Endothelial cell of umbilical vein (primary cell): ENCODE data around the gene CFLAR. TPM values are rescaled to one million over a fixed set of nuclear protein-coding genes. Genes with fewer than 3 reads are reported as not detected.
A peak's percentile ranks its signal among the peaks of the same experiment; 100 is the strongest.

Experiments
- BruUV-seq: library from RNA; stranded (reverse); fragments of 400-500 nt; replicated peaks from 2 replicates; lab custom pipeline; 2021; lab: Mats Ljungman, UMichigan
- CTCF ChIA-PET: fragments of 300-600, 350-600 bp; sonication (Branson Sonifier 250); formaldehyde crosslinking; loops from one replicate; lab custom pipeline; 2021; ENCODE audit warnings: antibody characterized with exemption, inconsistent platforms; lab: Charles Lee
- POLR2A ChIA-PET: fragments of 300-600, 350-600 bp; sonication (Branson Sonifier 250); formaldehyde crosslinking; loops from one replicate; lab custom pipeline; 2021; ENCODE audit warnings: antibody characterized with exemption, inconsistent platforms; lab: Charles Lee
- DNase-seq: peaks from one replicate; pipeline ENCODE4 v3.0.0-alpha.2; 2011; ENCODE audit warnings: low read depth, low spot score
- FAIRE-seq: peaks from 2 replicates; lab custom pipeline; 2011; peaks lifted over from hg19 to GRCh38; lab: Jason Lieb, UNC
- H2AFZ ChIP-seq: 2 replicates; pipeline ENCODE4 v1.6.0; 2012; ENCODE audit warnings: low read depth, low read length, control low read depth, inconsistent platforms
- H3K27ac ChIP-seq: 2 replicates; pipeline ENCODE4 v1.5.1; 2011; ENCODE audit warnings: low read depth, mild to moderate bottlenecking, control low read depth, low read length, moderate library complexity; ENCODE audit not compliant: insufficient read depth
- H3K27me3 ChIP-seq, 2 experiments: 2 replicates each; pipeline versions ENCODE4 v1.6.0 to v1.6.1; 2011; ENCODE audit warnings: low read length in 2 of 2, mixed read lengths in 1 of 2; ENCODE audit not compliant: control insufficient read depth in 2 of 2, insufficient read depth in 2 of 2
- H3K36me3 ChIP-seq, 2 experiments: 2 replicates in 1 of 2; 3 replicates in 1 of 2; pipeline ENCODE4 v1.5.1; 2011; ENCODE audit warnings: low read length in 2 of 2, mild to moderate bottlenecking in 1 of 2, moderate library complexity in 1 of 2; ENCODE audit not compliant: control insufficient read depth in 2 of 2, insufficient read depth in 2 of 2; ENCODE audit errors: extremely low read depth in 1 of 2
- H3K4me1 ChIP-seq: 3 replicates; pipeline ENCODE4 v1.5.1; 2011; ENCODE audit warnings: mild to moderate bottlenecking, low read length; ENCODE audit not compliant: control insufficient read depth, insufficient read depth; ENCODE audit errors: extremely low read depth
- H3K4me2 ChIP-seq: 2 replicates; pipeline ENCODE4 v1.6.1; 2011; ENCODE audit warnings: low read length, control low read depth, mixed read lengths; ENCODE audit not compliant: insufficient read depth
- H3K4me3 ChIP-seq, 3 experiments: fragments of 200-600 bp in 1 of 3; sonication (generic), shearing (Covaris generic) in 1 of 3; replicated peaks in 1 of 3; 2 replicates each; pipeline ENCODE4 v1.5.1; 2011 to 2016; ENCODE audit warnings: control low read depth in 3 of 3, low read length in 3 of 3, mild to moderate bottlenecking in 2 of 3, inconsistent platforms in 1 of 3, low read depth in 1 of 3, moderate library complexity in 1 of 3; ENCODE audit not compliant: insufficient read depth in 1 of 3
- H3K79me2 ChIP-seq: 2 replicates; pipeline ENCODE4 v1.6.0; 2012; ENCODE audit warnings: low read length, inconsistent platforms; ENCODE audit not compliant: control insufficient read depth, insufficient read depth
- H3K9ac ChIP-seq: replicated peaks from 2 replicates; pipeline ENCODE3; 2011; ENCODE audit warnings: low read length, control low read depth; ENCODE audit not compliant: insufficient read depth; ENCODE audit errors: extremely low read depth
- H3K9me1 ChIP-seq: replicated peaks from 3 replicates; pipeline ENCODE4 v1.6.0; 2011; ENCODE audit warnings: mild to moderate bottlenecking, low read length; ENCODE audit not compliant: control insufficient read depth, insufficient read depth; ENCODE audit errors: extremely low read depth
- H3K9me3 ChIP-seq: replicated peaks from 2 replicates; pipeline ENCODE4 v1.5.1; 2012; ENCODE audit warnings: low read length, inconsistent platforms; ENCODE audit not compliant: control insufficient read depth, insufficient read depth
- H4K20me1 ChIP-seq: replicated peaks from 2 replicates; pipeline ENCODE3; 2011; ENCODE audit warnings: mild to moderate bottlenecking, low read length; ENCODE audit not compliant: control insufficient read depth, insufficient read depth; ENCODE audit errors: extremely low read depth
- FOS ChIP-seq: IDR thresholded peaks from 2 replicates; pipeline ENCODE4 v1.6.1; 2011; ENCODE audit warnings: mild to moderate bottlenecking, low read length, moderate library complexity, borderline replicate concordance; ENCODE audit not compliant: insufficient read depth
- GATA2 ChIP-seq: IDR thresholded peaks from 2 replicates; pipeline ENCODE4 v1.7.0; 2011; ENCODE audit warnings: low read depth, mild to moderate bottlenecking, moderate library complexity, mixed read lengths, low read length; ENCODE audit not compliant: insufficient read length, insufficient read depth
- JUN ChIP-seq: IDR thresholded peaks from 2 replicates; pipeline ENCODE4 v1.6.1; 2011; ENCODE audit warnings: borderline replicate concordance, low read depth; ENCODE audit not compliant: insufficient read length, insufficient read depth
- MYC ChIP-seq: IDR thresholded peaks from one replicate; pipeline ENCODE4 v1.6.1; 2011; ENCODE audit warnings: mild to moderate bottlenecking, low read depth, low read length
- POLR2AphosphoS5 ChIP-seq: IDR thresholded peaks from 2 replicates; pipeline ENCODE4 v1.6.1; 2012; ENCODE audit warnings: low read depth, mild to moderate bottlenecking, control low read depth, low read length, moderate library complexity; ENCODE audit not compliant: insufficient read depth
- dilution Hi-C: fragments of 300-500 bp; cut with MboI; formaldehyde crosslinking; loops from one replicate; pipeline ENCODE4 v1.15.0; 2019; ENCODE audit warnings: low sequenced_read_pairs; ENCODE audit not compliant: extremely low pct_ligation_motif_present
- intact Hi-C: fragments of 100-400 bp; cut with micrococcal nuclease; formaldehyde crosslinking; loops from one replicate; pipeline ENCODE4 v1.10.0; 2022
- polyA plus RNA-seq, 4 experiments: library from polyadenylated mRNA; depleted of rRNA in 3 of 4; stranded (reverse) in 3 of 4; unstranded in 1 of 4; fragments of >200 nt; gene quantifications; 2 replicates each; pipeline versions ENCODE4 v1.2.1 to v1.2.3, GENCODE V29; 2011 to 2012; ENCODE audit warnings: missing spikeins in 1 of 4
- total RNA-seq: library from RNA; stranded (reverse); gene quantifications from 2 replicates; pipeline ENCODE4 v1.2.3, GENCODE V29; 2021

Gene CFLAR
- total and polyA plus RNA-seq, 2 donors (not counting 3 experiments of a cell fraction or from before 2014, with no cell fraction given) = 104 to 260 TPM

DNA sequence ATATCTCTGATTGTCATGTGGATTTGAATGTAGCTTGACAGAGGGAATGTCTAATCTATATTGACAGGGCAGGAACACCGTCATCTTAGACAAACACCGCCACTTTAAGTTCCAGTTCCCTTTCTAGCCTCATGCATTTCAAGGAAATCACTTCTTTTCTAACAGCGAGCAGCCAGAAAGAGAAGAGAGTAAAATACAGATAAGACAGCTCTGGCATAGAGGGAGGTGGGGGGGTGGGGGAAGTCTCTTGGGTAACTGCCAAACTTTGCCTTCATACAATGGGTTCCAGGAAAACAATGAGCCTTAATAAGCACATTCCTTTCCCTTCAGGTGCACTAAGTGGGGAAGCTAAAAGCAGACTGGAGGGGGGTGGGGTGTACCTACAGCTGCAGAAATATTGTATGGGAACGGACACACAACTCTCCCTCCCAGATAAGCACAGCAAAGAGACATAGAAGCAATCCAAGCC, 104.2 kb downstream of the CFLAR start:
- H3K9me1 ChIP-seq = no peaks in the 10 kb centered on the region
- H3K4me1 ChIP-seq = peaks cover 26% of the 10 kb centered on the region
- no peaks in the 10 kb centered on the region for H3K79me2 ChIP-seq
- DNase-seq (peak; percentile 92), FAIRE-seq (peak; percentile 84)
- no peak overlapping the region for H3K9ac ChIP-seq
- CTCF ChIA-PET = interaction anchor here (1.3 to 6.7 kb wide), 9 partner anchors 9 to 314 kb away, joined by 3 to 71 read pairs (median 7); partner anchors contain the start of gene CASP10
- BruUV-seq = no TSS peak
- no peaks in the 10 kb centered on the region for H3K9me3 ChIP-seq
- intact Hi-C loops = loop anchor here (1.0 kb wide), 2 partner anchors 29 to 37 kb away; partner anchors contain the start of gene CASP10
- H3K36me3 ChIP-seq = peaks cover 0 to 9% of the 10 kb centered on the region in 2 experiments
- no peak overlapping the region for H3K4me3 ChIP-seq
- TF ChIP-seq FOS (no peak), MYC (no peak), JUN (no peak), GATA2 (peak; percentile 34), POLR2AphosphoS5 (peak; percentile 21)
- peak overlapping the region; percentile 27 for H3K4me2 ChIP-seq
- H4K20me1 ChIP-seq = no peaks in the 10 kb centered on the region
- H2AFZ ChIP-seq = no peak overlapping the region
- H3K27ac ChIP-seq = peak overlapping the region; percentile 53
- POLR2A ChIA-PET = interaction anchor here (0.8 to 1.3 kb wide), 3 partner anchors 12 to 231 kb away, joined by 3 to 5 read pairs (median 4); partner anchors contain the start of genes CASP10, STRADB and TRAK2
- H3K27me3 ChIP-seq = no peaks in the 10 kb centered on the region
- dilution Hi-C loops = no loop called here
